ENCODE results near the gene IMPACT. TPM values are rescaled to one million over a fixed set of nuclear protein-coding genes. Genes with fewer than 3 reads are reported as not detected.

Gene IMPACT
- total RNA-seq, 2 experiments from 2014 or later: 23.8 to 26.4 TPM

GRCh38 chr18:24446953-24447538 lies 20.6 kb downstream of the IMPACT start:
- peaks cover 26% of the 10 kb centered on the region for H3K36me3 Mint-ChIP-seq
- no peak overlapping the region for H3K4me3 Mint-ChIP-seq
- no peaks in the 10 kb centered on the region for H3K9me3 Mint-ChIP-seq
- peaks cover 5% of the 10 kb centered on the region for H3K4me1 Mint-ChIP-seq
- DNase-seq: no peak
- no peaks in the 10 kb centered on the region for H3K27me3 Mint-ChIP-seq
- H3K27ac Mint-ChIP-seq: no peak overlapping the region

- no peaks in the 10 kb centered on the region for H3K27me3 Mint-ChIP-seq
- DNase-seq: no peak
- peaks cover 5% of the 10 kb centered on the region for H3K4me1 Mint-ChIP-seq
- H3K36me3 Mint-ChIP-seq: peaks cover 26% of the 10 kb centered on the region
- no peak overlapping the region for H3K4me3 Mint-ChIP-seq
- H3K27ac Mint-ChIP-seq: no peak overlapping the region
- H3K9me3 Mint-ChIP-seq: no peaks in the 10 kb centered on the region
Measured at GRCh38 chr18:24447961-24448360, 21.5 kb downstream of the IMPACT start.

GRCh38 chr18:24456549-24456948 lies 30.1 kb downstream of the IMPACT start:
- no peak overlapping the region for H3K4me3 Mint-ChIP-seq
- peaks cover 13% of the 10 kb centered on the region for H3K36me3 Mint-ChIP-seq
- DNase-seq: no peak
- H3K4me1 Mint-ChIP-seq: peaks cover 2% of the 10 kb centered on the region
- no peaks in the 10 kb centered on the region for H3K27me3 Mint-ChIP-seq
- H3K27ac Mint-ChIP-seq: no peak overlapping the region
- H3K9me3 Mint-ChIP-seq: peaks cover 1% of the 10 kb centered on the region

- Mint-ChIP-seq H3K36me3 (peaks cover 9% of the 10 kb centered on the region), H3K4me3 (no peak overlapping the region)
Measured at GRCh38 chr18:24459772-24460171, 33.3 kb downstream of the IMPACT start.

GRCh38 chr18:24460388-24460787 lies 33.9 kb downstream of the IMPACT start, which contains the start of gene HRH4:
Gene HRH4, plus strand, starts transcription at chr18:24460637. Its CDS starts 92 bp downstream, at chr18:24460729.
- Mint-ChIP-seq H3K9me3 (peaks cover 1% of the 10 kb centered on the region), H3K27ac (no peak within 1 kb of the TSS), H3K27me3 (no peaks in the 10 kb centered on the region), H3K36me3 (peaks cover 6% of the 10 kb centered on the region), H3K4me3 (no peak within 1 kb of the TSS), H3K4me1 (peaks cover 2% of the 10 kb centered on the region)
- no peak for DNase-seq

More at GRCh38 chr18:24459772-24460171, 33.3 kb downstream of the IMPACT start:
- H3K4me1 Mint-ChIP-seq: peaks cover 2% of the 10 kb centered on the region
- peaks cover 1% of the 10 kb centered on the region for H3K9me3 Mint-ChIP-seq
- no peak overlapping the region for H3K27ac Mint-ChIP-seq
- DNase-seq: no peak
- H3K27me3 Mint-ChIP-seq: no peaks in the 10 kb centered on the region

GRCh38 chr18:24461996-24462395 lies 35.5 kb downstream of the IMPACT start:
- DNase-seq: no peak
- Mint-ChIP-seq H3K27ac (no peak overlapping the region), H3K4me1 (no peaks in the 10 kb centered on the region), H3K36me3 (peaks cover 4% of the 10 kb centered on the region), H3K4me3 (no peak overlapping the region), H3K27me3 (no peaks in the 10 kb centered on the region), H3K9me3 (peaks cover 1% of the 10 kb centered on the region)

GRCh38 chr18:24462838-24463775 lies 36.6 kb downstream of the IMPACT start:
- H3K36me3 Mint-ChIP-seq: peaks cover 3% of the 10 kb centered on the region
- H3K27me3 Mint-ChIP-seq: peaks cover 4% of the 10 kb centered on the region
- no peaks in the 10 kb centered on the region for H3K4me1 Mint-ChIP-seq
- H3K27ac Mint-ChIP-seq: no peak overlapping the region
- no peak for DNase-seq
- H3K4me3 Mint-ChIP-seq: no peak overlapping the region
- peaks cover 1% of the 10 kb centered on the region for H3K9me3 Mint-ChIP-seq

- Mint-ChIP-seq H3K4me1 (no peaks in the 10 kb centered on the region), H3K4me3 (no peak overlapping the region), H3K27me3 (peaks cover 4% of the 10 kb centered on the region), H3K27ac (no peak overlapping the region), H3K9me3 (no peaks in the 10 kb centered on the region), H3K36me3 (no peaks in the 10 kb centered on the region)
- DNase-seq: no peak
Measured at GRCh38 chr18:24465486-24465885, 39.0 kb downstream of the IMPACT start.

GRCh38 chr18:24466771-24467170 lies 40.3 kb downstream of the IMPACT start:
- DNase-seq: no peak
- H3K4me1 Mint-ChIP-seq: no peaks in the 10 kb centered on the region
- no peaks in the 10 kb centered on the region for H3K9me3 Mint-ChIP-seq
- no peak overlapping the region for H3K4me3 Mint-ChIP-seq
- H3K27me3 Mint-ChIP-seq: peaks cover 4% of the 10 kb centered on the region
- no peak overlapping the region for H3K27ac Mint-ChIP-seq
- H3K36me3 Mint-ChIP-seq: no peaks in the 10 kb centered on the region

- Mint-ChIP-seq H3K4me3 (no peak overlapping the region), H3K36me3 (no peaks in the 10 kb centered on the region), H3K9me3 (no peaks in the 10 kb centered on the region), H3K4me1 (no peaks in the 10 kb centered on the region), H3K27ac (no peak overlapping the region), H3K27me3 (peaks cover 9% of the 10 kb centered on the region)
- DNase-seq: no peak
Measured at GRCh38 chr18:24470022-24470618, 43.6 kb downstream of the IMPACT start.

- H3K27me3 Mint-ChIP-seq: peaks cover 9% of the 10 kb centered on the region
- H3K4me3 Mint-ChIP-seq: no peak overlapping the region
- no peaks in the 10 kb centered on the region for H3K36me3 Mint-ChIP-seq
- no peak overlapping the region for H3K27ac Mint-ChIP-seq
- no peak for DNase-seq
- H3K9me3 Mint-ChIP-seq: no peaks in the 10 kb centered on the region
- no peaks in the 10 kb centered on the region for H3K4me1 Mint-ChIP-seq
Measured at GRCh38 chr18:24470805-24471204, 44.3 kb downstream of the IMPACT start.

- no peak overlapping the region for H3K27ac Mint-ChIP-seq
- DNase-seq: no peak
- H3K9me3 Mint-ChIP-seq: no peaks in the 10 kb centered on the region
- H3K27me3 Mint-ChIP-seq: peaks cover 8% of the 10 kb centered on the region
- no peaks in the 10 kb centered on the region for H3K36me3 Mint-ChIP-seq
- H3K4me3 Mint-ChIP-seq: no peak overlapping the region
- H3K4me1 Mint-ChIP-seq: no peaks in the 10 kb centered on the region
Measured at GRCh38 chr18:24472591-24472990, 46.1 kb downstream of the IMPACT start.

GRCh38 chr18:24474406-24474805 lies 47.9 kb downstream of the IMPACT start:
- Mint-ChIP-seq H3K27me3 (peaks cover 5% of the 10 kb centered on the region), H3K27ac (no peak overlapping the region), H3K4me3 (no peak overlapping the region), H3K36me3 (no peaks in the 10 kb centered on the region), H3K9me3 (no peaks in the 10 kb centered on the region), H3K4me1 (no peaks in the 10 kb centered on the region)
- DNase-seq: no peak

- H3K9me3 Mint-ChIP-seq: peaks cover 2% of the 10 kb centered on the region
- peaks cover 8% of the 10 kb centered on the region for H3K27me3 Mint-ChIP-seq
- DNase-seq: no peak
- H3K4me3 Mint-ChIP-seq: no peak overlapping the region
- H3K4me1 Mint-ChIP-seq: no peaks in the 10 kb centered on the region
- no peak overlapping the region for H3K27ac Mint-ChIP-seq
- no peaks in the 10 kb centered on the region for H3K36me3 Mint-ChIP-seq
Measured at GRCh38 chr18:24475926-24476589, 49.6 kb downstream of the IMPACT start.

GRCh38 chr18:24479371-24479770 lies 52.9 kb downstream of the IMPACT start:
- H3K27ac Mint-ChIP-seq: no peak overlapping the region
- H3K9me3 Mint-ChIP-seq: peaks cover 2% of the 10 kb centered on the region
- H3K36me3 Mint-ChIP-seq: no peaks in the 10 kb centered on the region
- no peaks in the 10 kb centered on the region for H3K4me1 Mint-ChIP-seq
- H3K4me3 Mint-ChIP-seq: no peak overlapping the region
- DNase-seq: no peak
- H3K27me3 Mint-ChIP-seq: peaks cover 6% of the 10 kb centered on the region

Data from activated naive CD8-positive, alpha-beta T cell treated with anti-CD3 and anti-CD28 coated beads for 36 hours (primary cell).